AG10803 (cell line): Measurements from ENCODE around the gene MSANTD1.

ENCODE experiments used
- DNase-seq: peaks from one replicate; pipeline ENCODE4 v3.0.0; 2010; ENCODE audit warnings: low read depth
- H3K4me3 ChIP-seq: 2 replicates; pipeline ENCODE4 v1.5.1; 2011; ENCODE audit warnings: mild to moderate bottlenecking, low read length, control low read depth
- TF ChIP-seq, protein P1 (sequence below): conservative IDR thresholded peaks from 2 replicates; pipeline ENCODE4 v1.5.1; 2011; ENCODE audit warnings: mild to moderate bottlenecking, low read length, control low read depth, inconsistent platforms

Gene MSANTD1

DNA sequence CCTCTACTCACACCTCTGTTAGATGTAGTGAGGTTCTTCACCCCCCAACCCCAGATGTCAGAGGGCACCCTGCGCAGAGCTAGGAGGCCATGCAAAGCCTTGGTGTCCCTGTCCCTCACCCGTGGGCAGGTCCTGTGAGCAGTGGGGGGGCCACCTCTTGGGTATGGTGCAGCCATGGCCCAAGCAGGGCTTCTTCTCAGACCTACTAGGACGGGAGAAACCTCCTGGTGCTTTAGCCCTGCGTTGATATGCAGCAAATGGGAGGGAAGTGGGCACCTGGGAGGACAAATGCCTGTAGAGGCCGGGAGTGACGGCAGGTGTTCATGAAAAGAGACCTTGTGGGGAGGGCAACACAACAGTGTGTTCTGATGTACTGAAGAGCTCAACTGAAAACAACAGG lies 38.5 kb upstream of the MSANTD1 start:
- TF ChIP-seq, protein P1, sequence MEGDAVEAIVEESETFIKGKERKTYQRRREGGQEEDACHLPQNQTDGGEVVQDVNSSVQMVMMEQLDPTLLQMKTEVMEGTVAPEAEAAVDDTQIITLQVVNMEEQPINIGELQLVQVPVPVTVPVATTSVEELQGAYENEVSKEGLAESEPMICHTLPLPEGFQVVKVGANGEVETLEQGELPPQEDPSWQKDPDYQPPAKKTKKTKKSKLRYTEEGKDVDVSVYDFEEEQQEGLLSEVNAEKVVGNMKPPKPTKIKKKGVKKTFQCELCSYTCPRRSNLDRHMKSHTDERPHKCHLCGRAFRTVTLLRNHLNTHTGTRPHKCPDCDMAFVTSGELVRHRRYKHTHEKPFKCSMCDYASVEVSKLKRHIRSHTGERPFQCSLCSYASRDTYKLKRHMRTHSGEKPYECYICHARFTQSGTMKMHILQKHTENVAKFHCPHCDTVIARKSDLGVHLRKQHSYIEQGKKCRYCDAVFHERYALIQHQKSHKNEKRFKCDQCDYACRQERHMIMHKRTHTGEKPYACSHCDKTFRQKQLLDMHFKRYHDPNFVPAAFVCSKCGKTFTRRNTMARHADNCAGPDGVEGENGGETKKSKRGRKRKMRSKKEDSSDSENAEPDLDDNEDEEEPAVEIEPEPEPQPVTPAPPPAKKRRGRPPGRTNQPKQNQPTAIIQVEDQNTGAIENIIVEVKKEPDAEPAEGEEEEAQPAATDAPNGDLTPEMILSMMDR = no peak
- DNase-seq = no peak
- H3K4me3 ChIP-seq = no peak overlapping the region

DNA sequence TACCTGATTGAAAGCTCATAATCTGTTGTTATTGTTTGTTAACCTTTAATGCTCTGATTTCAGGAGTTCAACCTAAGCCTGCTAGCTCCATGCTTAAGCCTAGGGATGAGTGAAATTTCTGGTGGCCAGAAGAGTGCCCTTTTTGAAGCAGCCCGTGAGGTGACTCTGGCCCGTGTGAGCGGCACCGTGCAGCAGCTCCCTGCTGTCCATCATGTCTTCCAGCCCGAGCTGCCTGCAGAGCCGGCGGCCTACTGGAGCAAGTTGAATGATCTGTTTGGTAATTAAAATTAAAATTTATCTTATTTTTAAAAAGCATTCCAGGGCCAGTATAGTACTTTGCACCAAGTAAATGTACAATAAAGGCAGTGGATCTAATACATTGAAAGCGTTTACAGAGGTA lies 37.1 kb upstream of the MSANTD1 start:
- no peak overlapping the region for H3K4me3 ChIP-seq
- TF ChIP-seq, protein P1 = no peak
- DNase-seq = no peak

DNA sequence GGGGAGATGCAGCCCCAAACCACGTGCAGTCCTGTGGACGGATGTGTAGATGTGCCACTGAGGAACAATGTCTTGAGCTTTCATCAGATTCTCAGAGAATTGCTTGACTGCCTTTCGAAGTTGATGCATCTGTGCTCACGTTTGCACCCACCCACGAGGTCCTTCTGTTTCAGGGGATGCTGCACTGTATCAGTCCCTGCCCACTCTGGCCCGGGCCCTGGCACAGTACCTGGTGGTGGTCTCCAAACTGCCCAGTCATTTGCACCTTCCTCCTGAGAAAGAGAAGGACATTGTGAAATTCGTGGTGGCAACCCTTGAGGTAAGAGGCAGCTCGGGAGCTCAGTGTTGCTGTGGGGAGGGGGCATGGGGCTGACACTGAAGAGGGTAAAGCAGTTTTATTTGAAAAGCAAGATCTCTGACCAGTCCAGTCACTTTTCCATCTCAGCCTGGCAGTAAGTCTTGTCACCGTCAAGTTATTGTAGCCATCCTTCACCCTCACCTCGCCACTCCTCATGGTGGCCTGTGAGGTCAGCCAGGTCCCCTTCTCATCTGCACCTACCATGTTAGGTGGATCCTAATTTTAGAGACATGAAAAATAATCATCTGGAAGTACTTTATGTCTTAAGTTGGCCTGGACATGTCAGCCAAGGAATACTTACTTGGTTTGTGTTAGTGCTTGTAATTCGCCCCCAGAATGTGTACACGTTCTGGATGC lies 36.4 kb upstream of the MSANTD1 start:
- TF ChIP-seq, protein P1 = no peak
- no peak overlapping the region for H3K4me3 ChIP-seq
- DNase-seq = no peak

DNA sequence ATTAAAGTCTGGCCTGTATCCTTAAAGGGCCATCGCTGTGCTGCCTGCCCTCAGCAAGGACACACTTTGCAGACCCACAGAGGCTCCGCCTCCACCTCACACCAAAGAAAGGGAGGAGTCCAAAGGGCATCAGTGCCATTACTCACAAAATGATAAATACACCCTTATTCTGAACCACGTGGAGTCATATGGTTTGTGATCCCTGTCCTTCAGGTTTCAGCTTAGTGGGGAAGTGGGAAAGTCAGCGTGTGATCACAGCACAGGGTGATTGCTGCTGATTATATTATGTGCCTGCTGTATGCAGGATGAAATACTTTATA lies 35.9 kb upstream of the MSANTD1 start:
- no peak for DNase-seq
- H3K4me3 ChIP-seq = no peak overlapping the region
- TF ChIP-seq, protein P1 = no peak

DNA sequence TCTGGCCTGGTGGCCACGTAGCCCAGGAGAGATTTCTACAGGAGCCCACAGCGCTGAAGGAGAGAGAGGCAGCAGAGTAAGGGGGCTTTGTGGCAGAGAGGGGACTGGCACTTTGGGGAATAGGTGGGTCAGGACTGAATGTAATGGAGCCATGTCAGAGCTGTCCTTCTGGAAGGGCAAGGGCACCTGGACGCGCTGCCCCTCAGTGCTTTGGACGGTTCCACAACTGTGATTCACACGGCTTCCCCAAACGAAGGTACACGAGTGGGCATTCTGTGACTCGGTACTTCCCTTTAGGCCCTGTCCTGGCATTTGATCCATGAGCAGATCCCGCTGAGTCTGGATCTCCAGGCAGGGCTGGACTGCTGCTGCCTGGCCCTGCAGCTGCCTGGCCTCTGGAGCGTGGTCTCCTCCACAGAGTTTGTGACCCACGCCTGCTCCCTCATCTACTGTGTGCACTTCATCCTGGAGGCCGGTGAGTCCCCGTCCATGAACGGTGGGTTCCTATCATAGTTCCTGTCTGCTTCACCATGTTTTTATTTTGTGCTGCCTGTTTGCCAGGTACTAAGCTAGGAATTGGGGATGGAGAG lies 35.2 kb upstream of the MSANTD1 start:
- TF ChIP-seq, protein P1 = no peak
- DNase-seq = no peak

DNA sequence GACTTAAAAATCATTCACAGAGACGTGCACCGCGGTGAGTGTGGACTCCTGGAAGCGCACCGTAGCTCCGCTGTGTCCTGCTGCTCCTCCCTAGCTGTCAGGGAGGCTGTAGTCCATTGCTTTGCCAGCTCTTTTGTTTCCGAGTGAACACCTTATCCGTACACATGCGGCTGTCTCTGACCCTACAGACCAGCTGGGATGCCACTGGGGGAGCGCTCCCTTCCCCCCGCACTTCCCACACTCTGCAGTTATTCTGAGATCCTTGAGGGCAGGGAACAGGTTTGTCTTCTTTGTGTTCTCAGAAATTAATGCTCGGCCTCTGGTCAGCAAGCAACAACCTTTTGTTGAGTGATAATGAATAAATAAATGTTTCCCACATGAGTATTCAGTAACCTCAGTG lies 33.7 kb upstream of the MSANTD1 start:
- TF ChIP-seq, protein P1 = no peak
- DNase-seq = no peak
- no peak overlapping the region for H3K4me3 ChIP-seq

More for the DNA sequence above, 35.2 kb upstream of the MSANTD1 start:
- no peak overlapping the region for H3K4me3 ChIP-seq

DNA sequence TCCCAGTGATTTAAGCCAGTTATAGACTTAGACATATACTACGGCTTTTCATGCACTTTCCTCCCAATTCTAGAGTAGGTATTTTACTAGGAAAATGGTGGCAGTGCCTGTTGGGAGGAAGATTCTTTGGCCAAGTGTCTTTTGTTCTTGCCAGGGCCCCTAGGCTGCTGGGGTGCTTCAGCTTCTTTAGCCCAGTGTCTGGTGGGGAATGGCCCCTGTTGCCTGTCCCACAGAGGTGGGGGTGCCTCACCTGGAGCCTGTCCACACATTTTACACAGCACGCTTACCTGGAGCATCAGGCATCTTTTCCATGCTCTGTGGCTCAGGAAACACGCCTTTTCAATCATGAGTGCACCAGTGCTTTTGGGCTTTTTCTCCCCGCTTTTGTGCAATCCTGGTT lies 33.2 kb upstream of the MSANTD1 start:
- no peak for DNase-seq
- TF ChIP-seq, protein P1 = no peak
- H3K4me3 ChIP-seq = no peak overlapping the region
